HG03342 (cell line): ENCODE results near the gene GNAT3.

ENCODE experiments used
- ATAC-seq: cut with Tn5 transposase; IDR thresholded peaks from one replicate; pipeline ENCODE4 v1.9.1; 2021; ENCODE audit warnings: mild to moderate bottlenecking, moderate library complexity; ENCODE audit not compliant: unreplicated experiment

Gene GNAT3

GRCh38 chr7:80511964-80512363 is at the start of gene GNAT3:
GNAT3 (minus strand) TSS chr7:80512064; CDS start chr7:80511926, 138 bp downstream.
- no peak for ATAC-seq

- no peak for ATAC-seq
These were observed 46.3 kb upstream of the GNAT3 start for GRCh38 chr7:80558116-80558515.

DNA sequence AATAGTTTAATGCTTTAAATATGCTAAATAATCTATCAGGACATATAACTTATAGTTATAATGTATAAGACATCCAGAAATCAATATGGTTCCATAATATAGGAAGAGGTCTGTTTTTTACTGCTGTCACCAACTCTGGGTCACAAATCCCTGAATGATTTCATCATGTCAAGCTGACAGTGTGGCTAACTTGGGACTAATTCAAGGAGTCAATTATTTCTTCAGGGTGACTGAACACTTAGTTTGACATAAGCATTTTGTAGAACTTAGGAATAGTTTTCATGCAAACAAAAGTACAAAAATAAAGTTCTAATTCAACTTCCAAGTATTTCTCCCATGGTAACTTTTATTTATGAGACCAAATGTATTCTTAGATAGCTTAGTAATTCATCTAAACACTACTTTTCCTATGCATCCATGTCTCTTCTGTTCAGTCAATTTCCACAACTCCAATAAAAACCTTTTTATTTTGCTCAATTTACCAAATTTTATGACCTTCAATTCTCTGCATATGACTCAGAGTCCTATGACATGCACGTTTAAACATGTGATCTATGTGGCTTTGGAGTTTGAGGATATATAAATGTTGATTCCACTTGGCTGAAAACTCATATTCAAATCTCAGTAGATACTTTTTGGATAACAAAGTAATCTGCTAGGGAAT is 40.3 kb upstream of the GNAT3 start:
- ATAC-seq: no peak

DNA sequence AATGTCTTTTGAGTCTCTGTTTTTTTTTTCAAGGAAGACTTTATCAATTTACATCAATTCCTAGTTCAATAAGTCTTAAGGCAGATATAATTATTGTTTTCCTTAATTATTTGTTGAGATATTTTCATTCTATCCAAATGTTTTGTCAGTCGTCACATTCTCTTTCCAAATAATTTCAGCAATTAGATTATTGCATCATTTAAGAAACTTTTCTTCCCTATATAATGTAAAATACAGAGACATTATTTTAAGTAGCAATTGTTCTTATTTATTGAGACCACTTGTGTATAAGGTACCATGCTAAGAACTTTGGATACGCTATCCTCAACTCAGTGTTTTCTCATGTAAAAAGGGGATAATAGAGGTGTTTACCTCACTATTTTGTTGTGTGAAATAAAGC is 38.1 kb upstream of the GNAT3 start:
- no peak for ATAC-seq

- ATAC-seq: no peak
These were observed 37.1 kb upstream of the GNAT3 start for GRCh38 chr7:80548840-80549530.

DNA sequence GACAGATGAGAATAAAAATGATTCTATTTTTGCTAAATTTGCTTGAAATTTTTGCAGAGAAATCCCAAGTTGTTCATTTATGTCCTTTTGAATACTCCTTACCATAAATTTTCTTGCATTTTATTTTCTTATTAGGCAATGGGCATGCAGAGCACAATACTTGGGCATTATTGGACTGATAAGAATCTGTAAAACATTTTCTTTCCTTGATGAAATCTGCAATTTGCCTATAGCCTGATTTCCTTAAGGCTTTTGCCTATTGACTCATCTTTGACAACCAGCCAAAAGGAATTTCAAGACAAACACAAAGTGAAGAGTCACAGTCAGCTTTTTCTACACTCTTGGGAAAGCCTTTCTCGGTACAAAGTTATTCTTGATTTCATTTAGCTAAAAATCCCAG is 30.5 kb upstream of the GNAT3 start:
- no peak for ATAC-seq

- ATAC-seq: no peak
These were observed 29.0 kb upstream of the GNAT3 start for GRCh38 chr7:80540836-80541235.

DNA sequence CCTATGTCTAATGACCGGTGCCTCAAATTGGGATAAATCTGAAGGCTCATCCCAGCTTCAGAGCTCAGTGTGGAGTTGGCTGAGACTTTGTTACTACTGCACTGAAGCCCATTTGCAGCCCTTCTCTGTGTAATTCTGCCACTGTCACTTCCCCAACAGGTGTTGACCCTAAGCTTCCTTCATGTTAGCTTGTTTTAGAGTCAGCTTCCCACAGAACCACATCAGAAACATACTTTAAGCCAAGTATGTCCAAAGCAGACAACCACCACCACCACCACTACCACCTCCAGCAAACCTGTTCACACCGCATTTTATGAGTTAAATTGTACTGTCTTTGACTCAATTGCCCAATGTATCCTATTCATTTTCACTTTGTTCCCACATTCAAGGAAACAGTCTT is 25.2 kb upstream of the GNAT3 start:
- ATAC-seq: no peak

GRCh38 chr7:80536426-80536825 is 24.6 kb upstream of the GNAT3 start:
- ATAC-seq: no peak

DNA sequence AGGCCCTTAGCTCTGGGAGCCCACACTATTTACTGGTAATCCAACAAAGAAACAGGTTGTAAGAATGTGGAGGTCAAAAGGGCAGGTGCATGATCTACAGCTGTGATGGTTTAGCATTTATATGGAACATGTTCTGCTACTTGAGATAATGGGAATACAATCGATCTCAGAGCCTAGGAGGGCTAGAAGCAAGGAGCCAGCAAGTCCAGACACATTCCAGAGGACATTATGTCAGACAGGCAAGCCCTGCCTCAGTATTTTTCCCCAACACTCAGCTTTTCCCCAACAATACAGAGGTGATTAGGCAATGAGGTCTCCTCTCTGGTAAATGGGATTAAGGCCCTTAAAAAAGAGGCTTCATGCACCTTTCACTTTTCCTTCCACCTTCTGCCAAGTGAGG is 21.4 kb upstream of the GNAT3 start:
- ATAC-seq: no peak

DNA sequence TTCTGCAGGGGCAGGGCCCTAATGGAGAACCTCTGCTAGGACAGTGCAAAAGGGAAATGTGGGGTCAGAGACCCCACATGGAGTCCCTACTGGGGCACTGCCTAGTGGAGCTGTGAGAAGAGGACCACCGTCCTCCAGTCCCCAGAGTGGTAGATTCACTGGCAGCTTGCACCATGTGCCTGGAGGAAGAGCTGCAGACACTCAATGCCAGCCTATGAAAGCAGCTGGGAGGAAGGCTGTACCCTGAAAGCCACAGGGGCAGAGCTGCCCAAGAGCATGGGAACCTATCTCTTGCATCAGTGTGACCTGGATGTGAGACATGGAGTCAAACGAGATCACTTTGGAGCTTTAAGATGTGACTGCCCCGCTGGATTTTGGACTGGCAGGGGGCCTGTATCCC is 20.3 kb upstream of the GNAT3 start:
- ATAC-seq: no peak

GRCh38 chr7:80530136-80530535 is 18.3 kb upstream of the GNAT3 start:
- no peak for ATAC-seq

GRCh38 chr7:80529362-80529761 is 17.5 kb upstream of the GNAT3 start:
- ATAC-seq: no peak

DNA sequence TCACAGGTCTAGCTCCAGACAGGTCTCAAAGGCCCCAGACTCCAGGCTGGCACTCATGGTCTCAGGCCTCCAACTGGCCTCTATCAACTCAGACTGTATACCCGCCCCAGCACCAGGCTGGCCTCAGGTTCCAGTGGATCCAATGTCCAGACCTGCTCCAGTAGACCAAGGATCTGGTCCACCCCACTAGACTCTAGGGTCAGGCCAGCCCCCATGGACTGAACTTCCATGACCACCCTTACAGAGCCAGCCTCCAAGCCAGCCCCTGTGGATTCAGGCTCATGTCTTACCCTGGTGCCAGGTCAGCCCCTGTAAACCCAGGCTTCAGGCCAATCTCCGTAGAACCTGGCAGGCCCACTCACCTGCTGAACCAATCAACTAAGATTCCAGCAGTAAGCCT is 16.8 kb upstream of the GNAT3 start:
- ATAC-seq: no peak

DNA sequence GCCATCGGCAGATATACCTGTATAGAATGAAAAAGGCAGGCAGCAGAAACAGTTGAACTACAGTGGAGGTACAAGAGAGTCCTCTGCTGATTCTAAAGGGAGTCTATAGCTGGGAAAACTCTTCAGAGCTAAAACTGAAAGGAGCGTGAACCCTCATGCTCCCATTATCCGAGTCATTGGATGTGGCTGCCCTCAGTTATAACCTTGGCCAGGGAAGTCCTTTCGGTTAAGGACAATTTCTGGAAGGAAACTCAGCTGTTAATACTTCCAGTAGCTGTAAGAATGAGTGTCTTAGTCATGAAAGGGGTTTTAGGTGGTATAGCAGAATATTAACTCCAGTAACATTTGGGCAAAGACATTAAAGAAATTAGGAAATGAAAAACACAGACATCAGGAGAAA is 14.6 kb upstream of the GNAT3 start:
- no peak for ATAC-seq

- ATAC-seq: no peak
These were observed 12.8 kb upstream of the GNAT3 start for GRCh38 chr7:80524693-80525092.

- ATAC-seq: no peak
These were observed 9.9 kb upstream of the GNAT3 start for GRCh38 chr7:80521809-80522208.

DNA sequence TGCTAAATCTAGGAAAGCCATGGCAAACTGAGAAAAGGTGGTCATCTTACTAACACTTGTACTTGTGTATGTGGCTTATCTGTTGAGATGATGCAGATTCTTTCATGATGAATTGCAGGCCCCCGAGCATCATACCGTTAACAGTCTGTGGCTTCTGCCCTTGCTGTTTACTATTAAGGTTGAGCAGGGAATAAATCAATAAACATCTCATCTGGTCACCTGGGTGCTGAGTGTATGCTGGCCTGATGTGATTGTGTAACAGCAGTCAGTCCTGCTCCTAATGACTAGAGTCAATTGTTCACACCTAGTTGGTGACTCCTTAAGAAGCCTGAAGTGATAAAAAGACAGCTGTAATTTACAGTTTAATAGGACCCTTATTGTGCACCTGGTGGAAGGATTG is 8.3 kb upstream of the GNAT3 start:
- ATAC-seq: no peak

DNA sequence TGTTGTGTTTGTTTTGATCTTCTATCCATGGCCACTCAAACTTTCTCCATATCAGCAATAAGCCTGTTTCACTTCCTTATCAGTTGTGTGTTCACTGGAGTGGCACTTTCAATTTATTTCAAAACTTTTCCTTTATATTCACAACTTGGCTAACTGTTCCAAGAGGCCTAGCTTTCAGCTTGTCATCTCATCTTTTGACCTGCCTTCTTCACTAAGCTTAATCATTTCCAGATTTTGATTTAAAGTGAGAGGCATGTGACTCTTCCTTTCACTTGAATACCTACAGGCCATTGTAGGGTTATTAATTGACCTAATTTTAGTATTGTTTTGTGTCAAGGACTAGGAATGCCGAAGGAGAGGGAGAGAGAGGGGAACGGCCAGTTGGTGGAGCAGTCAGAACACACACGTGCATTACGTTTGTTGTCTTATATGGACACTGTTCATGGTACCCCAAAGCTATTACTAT is 5.5 kb upstream of the GNAT3 start:
- no peak for ATAC-seq

DNA sequence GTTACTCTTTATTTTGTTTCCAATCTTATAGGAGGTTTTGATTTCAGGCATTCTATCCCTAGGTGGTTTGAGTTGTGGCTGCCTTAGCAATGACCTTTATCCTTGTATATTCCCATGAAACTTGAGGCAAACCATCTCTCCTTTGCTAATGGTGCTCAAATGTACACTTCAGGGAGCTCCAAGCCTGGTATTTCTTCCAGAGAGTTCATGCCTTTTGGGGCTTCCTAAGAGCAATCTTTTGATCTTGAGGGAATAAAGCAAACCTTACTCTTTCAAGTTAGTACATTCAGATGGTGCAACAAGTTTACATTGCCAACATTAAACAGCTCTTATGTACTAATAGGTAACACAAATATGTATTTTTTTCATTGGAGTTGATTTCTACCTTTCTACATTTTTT is 3.4 kb upstream of the GNAT3 start:
- no peak for ATAC-seq

GRCh38 chr7:80510021-80510420 is 1.8 kb downstream of the GNAT3 start:
- no peak for ATAC-seq

DNA sequence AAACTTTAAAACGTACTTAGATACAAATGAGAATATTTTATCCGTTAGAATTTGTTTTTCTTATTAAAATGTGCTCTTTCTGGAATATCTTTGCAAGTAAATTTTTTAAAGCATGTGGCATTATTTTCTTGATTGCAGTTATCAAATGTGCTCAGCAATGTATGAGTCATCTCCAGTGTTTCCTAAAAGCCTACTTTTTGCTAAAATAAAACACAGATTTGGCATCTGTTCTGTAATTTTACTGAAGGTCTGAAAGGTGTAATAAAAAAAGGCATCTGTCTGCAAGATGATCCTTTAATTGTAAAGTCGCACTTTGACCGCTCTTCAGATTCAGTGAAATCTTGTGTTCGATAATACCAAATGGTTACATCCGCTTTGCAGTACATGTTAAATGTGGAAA is 3.4 kb downstream of the GNAT3 start:
- no peak for ATAC-seq
